GM12875 (cell line): Measurements from ENCODE around the gene INTS6.

ENCODE experiments used
- H3K4me3 ChIP-seq: one replicate; pipeline ENCODE4 v1.5.1; 2011; ENCODE audit warnings: low read depth, low read length, control low read depth
- CTCF ChIP-seq: IDR thresholded peaks from 2 replicates; pipeline ENCODE4 v1.5.1; 2011; ENCODE audit warnings: low read depth, mild to moderate bottlenecking, control low read depth, inconsistent platforms, low read length, moderate library complexity, borderline replicate concordance; ENCODE audit not compliant: insufficient read depth

Gene INTS6

GRCh38 chr13:51328488-51328887, 124.3 kb downstream of the INTS6 start:
- H3K4me3 ChIP-seq, result no peak overlapping the region
- TF ChIP-seq CTCF, result no peak

GRCh38 chr13:51327961-51328360, 124.9 kb downstream of the INTS6 start:
- H3K4me3 ChIP-seq, result no peak overlapping the region
- TF ChIP-seq CTCF, result no peak

GRCh38 chr13:51326777-51327176, 126.1 kb downstream of the INTS6 start:
- no peak for TF ChIP-seq CTCF
- H3K4me3 ChIP-seq, result no peak overlapping the region

GRCh38 chr13:51325837-51326236, 127.0 kb downstream of the INTS6 start:
- no peak overlapping the region for H3K4me3 ChIP-seq
- TF ChIP-seq CTCF, result no peak

GRCh38 chr13:51324714-51325420, 128.0 kb downstream of the INTS6 start:
- H3K4me3 ChIP-seq, result no peak overlapping the region
- no peak for TF ChIP-seq CTCF

GRCh38 chr13:51323824-51324511, 128.9 kb downstream of the INTS6 start:
- no peak for TF ChIP-seq CTCF
- H3K4me3 ChIP-seq, result no peak overlapping the region

- no peak overlapping the region for H3K4me3 ChIP-seq
- no peak for TF ChIP-seq CTCF
Observed at GRCh38 chr13:51322826-51323225, 130.0 kb downstream of the INTS6 start.
